WTC11 (cell line): ENCODE data around the gene BORCS6. TPM values are rescaled to one million over a fixed set of nuclear protein-coding genes. Genes with fewer than 3 reads are reported as not detected.

Experiments
- ATAC-seq: fragments of 200-7000 bp; cut with Tn5 transposase; 2 replicates; pipeline ENCODE4 v1.10.0; 2021; ENCODE audit warnings: mild to moderate bottlenecking, moderate library complexity
- CTCF ChIA-PET: fragments of 300-600 bp; sonication (Branson Sonifier 250); formaldehyde crosslinking; loops from one replicate; lab custom pipeline; 2021; ENCODE audit warnings: antibody characterized with exemption; lab: Charles Lee
- POLR2A ChIA-PET: fragments of 350-600 bp; sonication (Branson Sonifier 250); formaldehyde crosslinking; loops from one replicate; lab custom pipeline; 2021; ENCODE audit warnings: antibody characterized with exemption; lab: Charles Lee
- DNase-seq: peaks from one replicate; pipeline ENCODE4 v3.0.0; 2021; ENCODE audit warnings: low spot score
- H3K27ac Mint-ChIP-seq: 2 replicates; pipeline ENCODE4 v1.8.0; 2021; ENCODE audit warnings: mixed read lengths
- H3K27me3 Mint-ChIP-seq: 2 replicates; pipeline ENCODE4 v1.8.0; 2021; ENCODE audit warnings: low read depth, mild to moderate bottlenecking, moderate library complexity, mixed read lengths
- H3K36me3 Mint-ChIP-seq: 2 replicates; pipeline ENCODE4 v1.8.0; 2021; ENCODE audit warnings: mixed read lengths
- H3K4me1 Mint-ChIP-seq: 2 replicates; pipeline ENCODE4 v1.8.0; 2022; ENCODE audit warnings: mixed read lengths
- H3K4me3 Mint-ChIP-seq: 2 replicates; pipeline ENCODE4 v1.8.0; 2021; ENCODE audit warnings: mild to moderate bottlenecking, moderate library complexity, mixed read lengths
- H3K9me3 Mint-ChIP-seq: 2 replicates; pipeline ENCODE4 v1.8.0; 2021; ENCODE audit warnings: mixed read lengths
- AFF4 ChIP-seq: sonication (generic); formaldehyde crosslinking; IDR thresholded peaks from 2 replicates; pipeline ENCODE4 v1.8.1; 2023; ENCODE audit warnings: mild to moderate bottlenecking, missing genetic modification reagents, borderline replicate concordance
- CDX4 ChIP-seq: fragments of 250-450 bp; sonication (Bioruptor Pico); IDR thresholded peaks from 2 replicates; pipeline ENCODE4 v1.9.0; 2021; ENCODE audit warnings: moderate library complexity, mild to moderate bottlenecking, inconsistent platforms, borderline replicate concordance
- GTF2I ChIP-seq: fragments of 250-450 bp; sonication (Bioruptor Pico); conservative IDR thresholded peaks from 2 replicates; pipeline ENCODE4 v1.4.0; 2021; ENCODE audit warnings: mild to moderate bottlenecking
- HMGA2 ChIP-seq: fragments of 250-450 bp; sonication (Bioruptor Pico); IDR thresholded peaks from 2 replicates; pipeline ENCODE4 v1.4.0; 2021; ENCODE audit warnings: mild to moderate bottlenecking, moderate library complexity
- IRF1 ChIP-seq: sonication (generic); formaldehyde crosslinking; IDR thresholded peaks from 2 replicates; pipeline ENCODE4 v1.8.0; 2023; ENCODE audit warnings: missing genetic modification reagents
- JUN ChIP-seq: sonication (generic); formaldehyde crosslinking; IDR thresholded peaks from 2 replicates; pipeline ENCODE4 v1.8.0; 2023; ENCODE audit warnings: mild to moderate bottlenecking, missing genetic modification reagents
- MAX ChIP-seq: sonication (generic); formaldehyde crosslinking; IDR thresholded peaks from 2 replicates; pipeline ENCODE4 v1.8.0; 2022; ENCODE audit warnings: mild to moderate bottlenecking, missing genetic modification reagents
- MLX ChIP-seq: sonication (generic); formaldehyde crosslinking; IDR thresholded peaks from 2 replicates; pipeline ENCODE4 v1.8.1; 2023; ENCODE audit warnings: mild to moderate bottlenecking, missing genetic modification reagents, moderate library complexity
- NR3C1 ChIP-seq: sonication (generic); formaldehyde crosslinking; conservative IDR thresholded peaks from 2 replicates; pipeline ENCODE4 v1.8.1; 2023; ENCODE audit warnings: low read depth, mild to moderate bottlenecking, missing genetic modification reagents
- RORB ChIP-seq: fragments of 250-450 bp; sonication (Bioruptor Pico); IDR thresholded peaks from 2 replicates; pipeline ENCODE4 v1.9.0; 2021; ENCODE audit warnings: mild to moderate bottlenecking
- SMAD4 ChIP-seq: sonication (generic); formaldehyde crosslinking; IDR thresholded peaks from 2 replicates; pipeline ENCODE4 v1.8.0; 2022; ENCODE audit warnings: mild to moderate bottlenecking, missing genetic modification reagents
- SP1 ChIP-seq: sonication (generic); formaldehyde crosslinking; conservative IDR thresholded peaks from 2 replicates; pipeline ENCODE4 v1.8.1; 2022; ENCODE audit warnings: missing genetic modification reagents
- ZNF281 ChIP-seq: sonication (generic); formaldehyde crosslinking; IDR thresholded peaks from 2 replicates; pipeline ENCODE4 v1.8.0; 2023; ENCODE audit warnings: mild to moderate bottlenecking, missing genetic modification reagents
- ZNF317 ChIP-seq: sonication (generic); formaldehyde crosslinking; IDR thresholded peaks from 2 replicates; pipeline ENCODE4 v1.8.1; 2023; ENCODE audit warnings: low read depth, mild to moderate bottlenecking, moderate library complexity, missing genetic modification reagents, borderline replicate concordance
- ZNF416 ChIP-seq: fragments of 250-450 bp; sonication (Bioruptor Pico); IDR thresholded peaks from 2 replicates; pipeline ENCODE4 v1.9.0; 2021; ENCODE audit warnings: mild to moderate bottlenecking, inconsistent platforms
- ZNF532 ChIP-seq: fragments of 250-450 bp; sonication (Bioruptor Pico); IDR thresholded peaks from 2 replicates; pipeline ENCODE4 v1.9.0; 2021; ENCODE audit warnings: mild to moderate bottlenecking, borderline replicate concordance
- total RNA-seq: library from RNA; stranded (reverse); gene quantifications from 3 replicates; pipeline ENCODE4 v1.2.3, GENCODE V29; 2021

BORCS6 gene
- total RNA-seq, 1 experiment from 2014 or later = 5.6 TPM

- TF ChIP-seq AFF4 (CRISPR knock-in tag) (no peak), MAX (CRISPR knock-in tag) (no peak), ZNF317 (no peak), HMGA2 (CRISPR knock-in tag) (no peak), CDX4 (CRISPR knock-in tag) (no peak)
Measured at GRCh38 chr17:8155231-8155995, 34.6 kb downstream of the BORCS6 start (continued).

- Mint-ChIP-seq H3K4me1 (peaks cover 17% of the 10 kb centered on the region), H3K27ac (peak overlapping the region; percentile 100; the same call in 1 of the 2 replicates), H3K36me3 (no peaks in the 10 kb centered on the region; the same call in 1 of the 2 replicates), H3K4me3 (no peak overlapping the region), H3K27me3 (peaks cover 3% of the 10 kb centered on the region; the same call in 1 of the 2 replicates), H3K9me3 (no peaks in the 10 kb centered on the region)
- CTCF ChIA-PET = interaction anchor here (0.6 to 2.0 kb wide), 9 partner anchors 9 to 97 kb away, joined by 3 to 9 read pairs (median 3); partner anchors contain the start of gene AURKB
- no peak for DNase-seq
- POLR2A ChIA-PET = interaction anchor here (0.6 to 1.9 kb wide), 10 partner anchors 9 to 140 kb away, joined by 3 to 7 read pairs (median 4); partner anchors contain the start of genes AURKB and SLC25A35
- TF ChIP-seq SP1 (no peak), JUN (CRISPR knock-in tag) (no peak), RORB (CRISPR knock-in tag) (no peak), SMAD4 (CRISPR knock-in tag) (no peak), GTF2I (CRISPR knock-in tag) (no peak), IRF1 (no peak), NR3C1 (CRISPR knock-in tag) (no peak), CDX4 (CRISPR knock-in tag) (no peak), ZNF532 (CRISPR knock-in tag) (no peak), MLX (CRISPR knock-in tag) (no peak), ZNF281 (CRISPR knock-in tag) (no peak), ZNF416 (CRISPR knock-in tag) (no peak)
- ATAC-seq = no peak
Measured at GRCh38 chr17:8154608-8155155, 35.3 kb downstream of the BORCS6 start.
